Measurements from ENCODE around the gene BICRA.

GRCh38 chr19:47726467-47726866 is 117.5 kb downstream of the BICRA start:
- TF ChIP-seq, protein P1, sequence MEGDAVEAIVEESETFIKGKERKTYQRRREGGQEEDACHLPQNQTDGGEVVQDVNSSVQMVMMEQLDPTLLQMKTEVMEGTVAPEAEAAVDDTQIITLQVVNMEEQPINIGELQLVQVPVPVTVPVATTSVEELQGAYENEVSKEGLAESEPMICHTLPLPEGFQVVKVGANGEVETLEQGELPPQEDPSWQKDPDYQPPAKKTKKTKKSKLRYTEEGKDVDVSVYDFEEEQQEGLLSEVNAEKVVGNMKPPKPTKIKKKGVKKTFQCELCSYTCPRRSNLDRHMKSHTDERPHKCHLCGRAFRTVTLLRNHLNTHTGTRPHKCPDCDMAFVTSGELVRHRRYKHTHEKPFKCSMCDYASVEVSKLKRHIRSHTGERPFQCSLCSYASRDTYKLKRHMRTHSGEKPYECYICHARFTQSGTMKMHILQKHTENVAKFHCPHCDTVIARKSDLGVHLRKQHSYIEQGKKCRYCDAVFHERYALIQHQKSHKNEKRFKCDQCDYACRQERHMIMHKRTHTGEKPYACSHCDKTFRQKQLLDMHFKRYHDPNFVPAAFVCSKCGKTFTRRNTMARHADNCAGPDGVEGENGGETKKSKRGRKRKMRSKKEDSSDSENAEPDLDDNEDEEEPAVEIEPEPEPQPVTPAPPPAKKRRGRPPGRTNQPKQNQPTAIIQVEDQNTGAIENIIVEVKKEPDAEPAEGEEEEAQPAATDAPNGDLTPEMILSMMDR (IDR thresholded peaks at IDR 0.05; ENCODE audit: insufficient read depth, low read length) = no peak
- TF ChIP-seq GABPA (IDR thresholded peaks at IDR 0.05; ENCODE audit: low read depth) = no peak

Data from HL-60 (cell line).